Raji (cell line): ENCODE measurements around the gene USP48.

ENCODE experiments used
- POLR2A ChIP-seq: IDR thresholded peaks from 2 replicates; pipeline ENCODE4 v1.6.1; 2011; ENCODE audit warnings: low read depth, low read length, control low read depth; ENCODE audit not compliant: insufficient read depth

The USP48 gene

DNA sequence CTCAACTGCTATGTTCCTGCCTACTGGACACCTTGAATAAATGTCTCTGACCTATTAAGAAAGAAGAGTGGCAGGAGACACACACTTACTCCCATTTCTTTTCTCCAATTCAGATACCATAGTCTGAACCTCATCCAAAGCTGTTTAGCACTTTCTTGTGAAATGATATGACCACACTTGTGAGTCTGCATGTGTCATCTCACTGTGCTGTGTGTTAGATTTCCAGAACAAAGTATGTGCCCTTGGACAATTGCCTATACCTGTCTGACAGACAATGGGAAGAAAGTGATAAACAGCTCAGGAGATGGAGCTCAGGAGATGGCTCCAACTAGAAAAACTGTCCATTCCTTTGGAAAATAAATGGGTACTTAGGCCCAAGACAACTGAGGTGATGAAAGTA, 48.4 kb downstream of the USP48 start:
- no peak for TF ChIP-seq POLR2A

DNA sequence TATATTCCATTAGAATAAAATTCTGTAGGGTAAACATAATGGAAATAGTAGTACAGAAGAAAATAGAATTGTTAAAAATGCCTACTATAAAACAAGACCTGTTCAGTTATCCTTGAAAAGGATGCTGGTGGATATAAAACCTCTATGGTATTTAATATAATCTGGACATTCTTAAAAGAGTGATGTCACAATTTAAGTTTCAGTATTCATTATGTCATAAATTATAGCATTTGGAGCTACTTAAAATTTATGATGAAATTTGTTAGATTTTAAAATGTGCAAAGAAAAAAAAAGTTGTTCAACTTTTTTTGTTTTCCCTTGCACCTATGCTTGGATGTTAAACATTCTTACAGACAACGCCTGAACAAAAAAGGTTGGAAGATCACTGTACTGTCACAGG, 50.3 kb downstream of the USP48 start:
- no peak for TF ChIP-seq POLR2A

DNA sequence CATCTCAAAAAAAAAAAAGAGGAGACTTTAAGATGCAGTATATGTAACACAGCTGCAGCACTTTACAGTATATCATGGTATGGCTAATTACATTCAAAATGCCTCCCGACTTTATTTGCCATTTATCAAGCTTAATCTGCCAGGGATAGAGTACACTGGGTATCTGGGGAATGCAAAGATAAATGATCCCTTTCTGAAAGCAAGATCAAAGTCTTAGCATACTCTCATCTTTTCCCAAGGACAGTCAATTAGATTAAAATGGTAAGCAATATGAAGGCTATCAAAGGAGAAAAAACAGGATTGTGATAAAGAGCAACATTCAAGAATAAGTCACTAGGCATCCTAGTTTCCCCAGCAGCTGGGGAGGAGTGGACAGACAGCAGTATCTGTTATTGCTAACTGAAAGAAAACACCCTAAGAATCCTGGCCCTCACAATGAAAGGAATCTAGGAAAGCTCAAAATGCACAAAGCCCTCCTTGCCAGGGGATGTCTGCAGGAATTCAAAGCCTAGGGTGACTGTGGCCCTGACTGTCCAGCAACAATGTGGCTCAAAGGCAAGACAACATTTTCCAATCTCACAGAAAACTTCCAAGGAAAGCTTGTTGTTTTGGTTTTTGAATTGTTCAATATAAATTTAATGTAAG, 57.1 kb downstream of the USP48 start:
- no peak for TF ChIP-seq POLR2A

DNA sequence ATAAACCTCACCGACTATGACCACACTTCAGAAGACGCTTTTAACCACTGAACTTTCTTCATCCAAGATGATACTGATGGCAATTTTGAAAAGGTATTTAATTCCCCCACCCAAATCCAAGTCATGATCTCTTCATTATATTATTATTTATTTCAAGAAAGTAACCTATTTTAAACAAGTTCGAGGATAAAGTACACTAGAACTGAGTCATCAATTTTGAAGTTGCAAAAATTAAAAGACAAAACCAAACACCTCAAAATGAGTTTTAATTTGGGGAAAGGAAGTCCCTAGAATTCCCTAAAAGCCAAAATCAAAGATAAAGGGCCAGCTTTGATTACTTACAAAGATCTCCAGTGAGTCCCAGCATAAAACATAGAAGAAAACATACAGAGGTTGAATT, 58.4 kb downstream of the USP48 start:
- TF ChIP-seq POLR2A, result no peak

GRCh38 chr1:21724098-21724497, 58.9 kb downstream of the USP48 start:
- no peak for TF ChIP-seq POLR2A

- TF ChIP-seq POLR2A, result no peak
Measured at GRCh38 chr1:21721295-21721985, 61.5 kb downstream of the USP48 start.

DNA sequence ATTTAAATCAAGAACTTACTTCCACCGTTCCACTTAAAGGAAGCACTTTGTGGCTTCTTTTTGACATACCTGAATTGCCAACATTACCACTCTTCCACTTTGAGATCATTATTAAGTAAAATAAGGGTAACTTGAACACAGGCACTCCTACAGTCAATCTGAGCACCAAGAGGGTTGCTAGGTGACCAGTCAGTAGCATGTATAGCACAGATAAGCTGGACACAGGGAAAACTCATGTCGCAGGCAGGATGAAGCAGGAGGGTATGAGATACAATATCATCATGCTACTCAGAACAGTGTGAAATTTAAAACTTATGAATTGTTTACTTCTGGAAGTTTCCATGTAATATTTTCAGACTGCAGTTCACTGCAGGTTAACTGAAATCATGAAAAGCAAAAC, 66.8 kb downstream of the USP48 start:
- no peak for TF ChIP-seq POLR2A

DNA sequence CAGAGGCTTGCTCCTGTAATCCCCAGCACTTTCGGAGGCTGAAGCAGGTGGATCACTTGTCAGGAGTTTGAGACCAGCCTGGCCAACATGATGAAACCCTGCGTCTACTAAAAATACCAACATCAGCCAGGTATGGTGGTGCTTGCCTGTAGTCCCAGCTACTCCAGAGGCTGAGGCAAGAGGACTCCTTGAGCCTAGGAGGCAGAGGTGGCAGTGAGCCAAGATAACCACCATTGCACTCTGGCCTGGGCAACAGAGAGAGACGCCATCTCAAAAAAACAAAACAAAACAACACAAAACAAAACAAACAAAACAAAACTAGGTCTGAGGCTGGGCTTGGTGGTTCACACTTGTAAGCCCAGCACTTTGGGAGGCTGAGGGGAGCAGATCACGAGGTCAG, 75.1 kb downstream of the USP48 start:
- no peak for TF ChIP-seq POLR2A

DNA sequence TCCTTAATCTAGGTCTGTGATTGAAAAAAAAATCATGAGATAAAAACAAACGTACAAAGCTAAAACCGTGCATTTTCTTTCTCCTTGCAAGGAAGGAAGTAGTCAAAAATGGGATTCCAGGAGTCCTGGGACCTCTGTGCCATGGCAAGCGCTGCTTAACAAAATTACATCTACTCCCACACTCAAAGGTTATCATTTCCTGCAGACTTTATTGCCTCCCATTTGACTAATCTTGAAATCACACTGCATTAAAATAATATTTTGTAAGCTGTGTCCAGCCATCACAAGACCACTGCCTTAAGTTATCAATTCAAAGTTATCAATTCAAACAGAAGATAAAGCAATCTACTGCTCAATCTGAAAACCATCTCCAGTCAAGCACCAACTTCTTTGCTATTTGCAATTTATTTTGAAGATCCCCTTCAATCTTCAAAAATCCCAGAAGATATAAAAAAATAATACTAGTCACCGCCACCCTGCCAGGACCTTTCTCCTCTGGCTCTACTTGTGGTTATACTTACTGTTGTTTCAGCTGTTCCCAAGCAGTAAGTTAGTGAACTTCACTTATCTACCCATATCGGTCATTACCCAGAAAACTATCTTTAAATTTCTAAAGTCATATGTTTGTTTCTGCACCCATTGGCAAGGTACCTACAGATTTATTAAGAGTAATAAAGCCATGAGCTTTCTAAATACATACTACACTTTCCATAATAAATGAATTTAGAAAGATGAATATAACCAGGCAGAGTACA, 75.7 kb downstream of the USP48 start:
- TF ChIP-seq POLR2A, result no peak

DNA sequence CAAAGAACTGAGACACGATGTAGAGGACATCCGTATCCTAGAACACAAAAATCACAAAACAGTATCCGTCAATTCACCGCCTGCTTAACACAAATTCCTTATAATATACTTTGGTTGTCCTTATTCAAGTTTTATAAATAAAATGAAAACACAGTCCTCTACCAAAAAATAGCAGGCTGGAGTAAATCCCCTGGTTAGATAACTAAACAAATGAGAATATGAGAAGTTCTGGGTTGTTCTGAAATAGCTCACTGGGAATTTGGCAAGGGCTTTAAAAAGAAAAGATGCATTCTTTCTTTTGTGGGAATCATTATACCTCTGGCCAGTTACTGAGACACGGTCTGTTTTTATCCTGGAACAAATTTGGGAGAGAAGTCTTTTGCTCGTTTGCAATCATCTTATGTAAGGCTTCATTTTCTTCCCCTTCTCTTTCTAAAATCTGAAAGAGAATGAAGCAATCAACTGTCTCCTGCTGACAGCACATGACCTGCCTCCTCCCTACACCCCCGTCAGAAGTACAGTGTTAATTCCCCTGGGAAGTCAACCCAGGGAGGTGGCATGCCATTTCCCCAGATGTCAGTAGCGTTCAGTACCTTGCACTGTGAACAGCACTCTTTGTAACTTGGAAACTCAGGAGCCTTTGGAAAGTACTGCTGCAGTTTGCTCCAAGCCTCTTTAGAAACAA, 76.7 kb downstream of the USP48 start:
- TF ChIP-seq POLR2A, result no peak

GRCh38 chr1:21705303-21705980, 77.5 kb downstream of the USP48 start:
- TF ChIP-seq POLR2A, result no peak

DNA sequence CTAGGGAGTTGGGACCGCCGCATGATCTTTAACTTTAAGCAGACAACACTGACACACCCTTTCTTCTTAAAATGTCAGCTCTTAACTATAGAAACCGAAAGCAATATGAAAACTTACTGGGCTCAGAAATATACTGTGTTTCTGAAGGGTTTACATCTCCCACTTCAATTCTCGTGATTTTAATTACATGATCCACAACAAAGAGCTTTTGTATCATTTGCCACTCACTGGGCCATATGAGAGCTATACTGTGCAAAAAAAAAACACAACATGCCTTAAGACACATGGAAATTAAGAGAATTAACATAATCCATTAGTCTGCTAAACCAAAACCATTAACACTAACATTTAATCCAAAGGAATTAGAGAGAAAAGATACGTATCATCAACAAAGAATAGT, 78.8 kb downstream of the USP48 start:
- TF ChIP-seq POLR2A, result no peak

GRCh38 chr1:21703318-21703963, 79.5 kb downstream of the USP48 start:
- no peak for TF ChIP-seq POLR2A

DNA sequence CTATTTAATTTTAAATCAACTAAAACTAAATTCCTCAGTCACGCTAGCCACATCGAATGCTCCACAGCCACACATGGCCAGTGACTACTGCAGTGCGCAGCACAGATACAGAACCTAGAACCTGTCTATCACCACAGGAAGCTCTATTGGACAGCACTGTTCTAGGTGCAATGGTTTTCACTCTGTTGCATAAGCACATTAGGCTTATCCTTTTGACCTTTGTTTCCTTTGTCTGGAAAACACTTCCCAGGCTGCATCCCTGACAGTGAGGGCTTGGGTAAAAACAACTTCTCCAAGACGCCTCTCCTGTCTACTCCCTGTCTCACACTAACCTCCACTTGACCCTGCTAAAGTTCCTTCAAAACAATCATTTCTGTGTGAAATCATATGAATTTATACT, 80.2 kb downstream of the USP48 start:
- no peak for TF ChIP-seq POLR2A

DNA sequence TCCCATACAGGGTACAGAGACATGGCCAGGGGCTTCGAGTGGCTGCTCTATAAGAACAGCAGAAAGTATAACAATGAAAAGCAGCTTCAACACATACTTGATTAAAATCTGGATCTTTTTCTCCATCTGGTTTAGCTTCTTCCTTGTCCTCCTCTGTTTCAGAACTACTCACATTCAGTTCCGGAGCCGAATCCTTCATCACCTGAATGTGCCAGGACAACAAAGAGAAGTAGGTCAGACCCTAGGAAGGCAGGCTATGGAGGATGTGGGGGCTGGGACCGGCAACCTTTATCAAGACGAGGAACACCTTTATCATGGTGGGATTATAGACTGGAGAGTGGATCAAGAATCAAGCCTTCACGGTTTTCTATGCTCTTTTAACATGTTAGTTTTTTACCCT, 81.5 kb downstream of the USP48 start:
- TF ChIP-seq POLR2A, result no peak

GRCh38 chr1:21700094-21700493, 82.9 kb downstream of the USP48 start:
- no peak for TF ChIP-seq POLR2A
